ENCODE data around the gene HDLBP.
"Not testable (repeated sequence)": the region's sequence is repeated elsewhere in the genome, so short reads cannot be mapped to it uniquely, and the experiment has no call there.

Gene HDLBP

GRCh38 chr2:241201445-241202267 lies 113.8 kb downstream of the HDLBP start:
- H3K4me1 ChIP-seq (ENCODE audit: insufficient read depth, insufficient read length), result peaks cover 28% of the 10 kb centered on the region

GRCh38 chr2:241200822-241201395 lies 114.6 kb downstream of the HDLBP start:
- Histone ChIP-seq H3K9me3 (ENCODE audit: insufficient read depth, low read length) (no peaks in the 10 kb centered on the region), H3K36me3 (ENCODE audit: insufficient read depth, insufficient read length, low read length) (no peaks in the 10 kb centered on the region), H3K9ac (ENCODE audit: insufficient read length, low read depth) (no peak overlapping the region), H3K27me3 (ENCODE audit: insufficient read depth, insufficient read length) (no peaks in the 10 kb centered on the region), H3K4me3 (ENCODE audit: insufficient read length, low read depth) (no peak overlapping the region), H3K4me1 (ENCODE audit: insufficient read depth, insufficient read length) (peaks cover 28% of the 10 kb centered on the region)
- TF ChIP-seq YY1 (IDR thresholded peaks at IDR 0.05; ENCODE audit: insufficient read depth, insufficient read length), result no peak
- TF ChIP-seq ZNF274 (IDR thresholded peaks at IDR 0.05; ENCODE audit: low read depth, low read length), result no peak
- TF ChIP-seq SUZ12 (IDR thresholded peaks at IDR 0.05; ENCODE audit: extremely low read depth, insufficient read depth, insufficient read length), result no peak
- DNase-seq (ENCODE audit: low read depth, low spot score), result no peak

More at GRCh38 chr2:241201445-241202267, 113.8 kb downstream of the HDLBP start:
- H3K27me3 ChIP-seq (ENCODE audit: insufficient read depth, insufficient read length), result no peaks in the 10 kb centered on the region
- H3K36me3 ChIP-seq (ENCODE audit: insufficient read depth, insufficient read length, low read length), result no peaks in the 10 kb centered on the region
- H3K9me3 ChIP-seq (ENCODE audit: insufficient read depth, low read length), result no peaks in the 10 kb centered on the region
- H3K4me3 ChIP-seq (ENCODE audit: insufficient read length, low read depth), result no peak overlapping the region
- H3K9ac ChIP-seq (ENCODE audit: insufficient read length, low read depth), result peak overlapping the region; percentile 36
- no peak for DNase-seq (ENCODE audit: low read depth, low spot score)
- TF ChIP-seq YY1 (IDR thresholded peaks at IDR 0.05; ENCODE audit: insufficient read depth, insufficient read length) (no peak), SUZ12 (IDR thresholded peaks at IDR 0.05; ENCODE audit: extremely low read depth, insufficient read depth, insufficient read length) (no peak), ZNF274 (IDR thresholded peaks at IDR 0.05; ENCODE audit: low read depth, low read length) (no peak)

- no peak for TF ChIP-seq ZNF274 (IDR thresholded peaks at IDR 0.05; ENCODE audit: low read depth, low read length)
- no peak for TF ChIP-seq YY1 (IDR thresholded peaks at IDR 0.05; ENCODE audit: insufficient read depth, insufficient read length)
- DNase-seq (ENCODE audit: low read depth, low spot score), result no peak
- H3K4me1 ChIP-seq (ENCODE audit: insufficient read depth, insufficient read length), result peaks cover 30% of the 10 kb centered on the region
- H3K9ac ChIP-seq (ENCODE audit: insufficient read length, low read depth), result no peak overlapping the region
- H3K36me3 ChIP-seq (ENCODE audit: insufficient read depth, insufficient read length, low read length), result no peaks in the 10 kb centered on the region
- no peaks in the 10 kb centered on the region for H3K9me3 ChIP-seq (ENCODE audit: insufficient read depth, low read length)
- H3K27me3 ChIP-seq (ENCODE audit: insufficient read depth, insufficient read length), result no peaks in the 10 kb centered on the region
- H3K4me3 ChIP-seq (ENCODE audit: insufficient read length, low read depth), result no peak overlapping the region
Measured at GRCh38 chr2:241199897-241200821, 115.3 kb downstream of the HDLBP start.

- no peak for TF ChIP-seq YY1 (IDR thresholded peaks at IDR 0.05; ENCODE audit: insufficient read depth, insufficient read length)
- TF ChIP-seq ZNF274 (IDR thresholded peaks at IDR 0.05; ENCODE audit: low read depth, low read length), result no peak
- no peak for TF ChIP-seq SUZ12 (IDR thresholded peaks at IDR 0.05; ENCODE audit: extremely low read depth, insufficient read depth, insufficient read length)
- Histone ChIP-seq H3K9ac (ENCODE audit: insufficient read length, low read depth) (peak overlapping the region; percentile 1), H3K4me1 (ENCODE audit: insufficient read depth, insufficient read length) (peaks cover 28% of the 10 kb centered on the region), H3K27me3 (ENCODE audit: insufficient read depth, insufficient read length) (no peaks in the 10 kb centered on the region), H3K9me3 (ENCODE audit: insufficient read depth, low read length) (no peaks in the 10 kb centered on the region), H3K36me3 (ENCODE audit: insufficient read depth, insufficient read length, low read length) (no peaks in the 10 kb centered on the region), H3K4me3 (ENCODE audit: insufficient read length, low read depth) (no peak overlapping the region)
- no peak for DNase-seq (ENCODE audit: low read depth, low spot score)
Measured at GRCh38 chr2:241199286-241199685, 116.2 kb downstream of the HDLBP start.

- H3K9me3 ChIP-seq (ENCODE audit: insufficient read depth, low read length), result no peaks in the 10 kb centered on the region
- no peak overlapping the region for H3K9ac ChIP-seq (ENCODE audit: insufficient read length, low read depth)
- no peak overlapping the region for H3K4me3 ChIP-seq (ENCODE audit: insufficient read length, low read depth)
- H3K4me1 ChIP-seq (ENCODE audit: insufficient read depth, insufficient read length), result peaks cover 25% of the 10 kb centered on the region
- H3K36me3 ChIP-seq (ENCODE audit: insufficient read depth, insufficient read length, low read length), result no peaks in the 10 kb centered on the region
- DNase-seq (ENCODE audit: low read depth, low spot score), result no peak
- TF ChIP-seq SUZ12 (IDR thresholded peaks at IDR 0.05; ENCODE audit: extremely low read depth, insufficient read depth, insufficient read length) (no peak), YY1 (IDR thresholded peaks at IDR 0.05; ENCODE audit: insufficient read depth, insufficient read length) (no peak)
- no peaks in the 10 kb centered on the region for H3K27me3 ChIP-seq (ENCODE audit: insufficient read depth, insufficient read length)
Measured at GRCh38 chr2:241198381-241199279, 116.8 kb downstream of the HDLBP start.

- TF ChIP-seq SUZ12 (IDR thresholded peaks at IDR 0.05; ENCODE audit: extremely low read depth, insufficient read depth, insufficient read length) (no peak), ZNF274 (IDR thresholded peaks at IDR 0.05; ENCODE audit: low read depth, low read length) (no peak), YY1 (IDR thresholded peaks at IDR 0.05; ENCODE audit: insufficient read depth, insufficient read length) (no peak)
- Histone ChIP-seq H3K9ac (ENCODE audit: insufficient read length, low read depth) (no peak overlapping the region), H3K27me3 (ENCODE audit: insufficient read depth, insufficient read length) (no peaks in the 10 kb centered on the region), H3K9me3 (ENCODE audit: insufficient read depth, low read length) (no peaks in the 10 kb centered on the region), H3K36me3 (ENCODE audit: insufficient read depth, insufficient read length, low read length) (no peaks in the 10 kb centered on the region), H3K4me3 (ENCODE audit: insufficient read length, low read depth) (no peak overlapping the region), H3K4me1 (ENCODE audit: insufficient read depth, insufficient read length) (peaks cover 25% of the 10 kb centered on the region)
- no peak for DNase-seq (ENCODE audit: low read depth, low spot score)
Measured at GRCh38 chr2:241197947-241198346, 117.5 kb downstream of the HDLBP start.

- H3K27me3 ChIP-seq (ENCODE audit: insufficient read depth, insufficient read length); H3K9ac ChIP-seq (ENCODE audit: insufficient read length, low read depth); H3K4me3 ChIP-seq (ENCODE audit: insufficient read length, low read depth); H3K36me3 ChIP-seq (ENCODE audit: insufficient read depth, insufficient read length, low read length); H3K9me3 ChIP-seq (ENCODE audit: insufficient read depth, low read length); DNase-seq (ENCODE audit: low read depth, low spot score): not testable (repeated sequence)
- peaks cover 25% of the 10 kb centered on the region for H3K4me1 ChIP-seq (ENCODE audit: insufficient read depth, insufficient read length)
Measured at GRCh38 chr2:241197246-241197645, 118.2 kb downstream of the HDLBP start.
